Measurements from ENCODE around the gene ATP6V0B. TPM values are rescaled to one million over a fixed set of nuclear protein-coding genes. Genes with fewer than 3 reads are reported as not detected.

Gene ATP6V0B
- total and polyA plus RNA-seq, 2 donors (not counting 1 experiment from before 2014, with no cell fraction given): 91.0 to 198 TPM

DNA sequence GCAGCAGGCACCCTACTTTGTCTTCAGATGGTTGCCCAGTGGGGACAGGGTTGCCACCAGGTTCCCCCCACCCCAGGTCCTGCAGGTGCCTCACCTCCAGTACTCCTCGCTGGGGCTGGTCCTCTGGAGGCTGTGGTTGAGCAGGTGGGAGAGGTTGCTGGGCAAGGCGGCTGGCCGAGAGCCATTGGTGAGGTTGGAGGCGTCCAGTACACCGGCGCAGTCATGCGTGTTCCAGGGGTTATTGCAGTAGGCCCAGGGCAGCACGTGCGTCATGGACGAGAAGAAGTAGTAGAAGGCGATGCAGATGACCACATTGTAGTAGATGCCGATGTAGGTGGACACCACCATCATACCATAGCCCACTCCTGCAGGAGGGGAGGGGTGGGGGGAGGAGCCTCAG is 33.5 kb downstream of the ATP6V0B start:
- Histone ChIP-seq H3K79me2 (ENCODE audit: control insufficient read depth, insufficient read depth, low read length) (no peaks in the 10 kb centered on the region), H3K9ac (ENCODE audit: low read length) (no peak overlapping the region), H3K4me2 (replicated peaks; ENCODE audit: low read depth, low read length, poor library complexity, severe bottlenecking) (no peak overlapping the region), H3K36me3 (replicated peaks in 1 of 2; ENCODE audit: control extremely low read depth in 1 of 2, control insufficient read depth in 1 of 2, extremely low read depth in 1 of 2, insufficient read depth in 2 of 2, low read length in 1 of 2) (no peaks in the 10 kb centered on the region), H3K4me1 (ENCODE audit: control insufficient read depth in 2 of 2, insufficient read depth in 2 of 2, low read length in 2 of 2) (no peaks in the 10 kb centered on the region), H4K20me1 (ENCODE audit: control insufficient read depth, insufficient read depth, low read length, poor library complexity, severe bottlenecking) (no peaks in the 10 kb centered on the region), H3K4me3 (ENCODE audit: control extremely low read depth in 1 of 5, extremely low read depth in 1 of 5, insufficient read depth in 1 of 5, low read depth in 2 of 5, low read length in 4 of 5) (no peak overlapping the region), H3K27ac (ENCODE audit: low read length in 2 of 2) (no peak overlapping the region), H3K27me3 (replicated peaks in 1 of 4; ENCODE audit: control extremely low read depth in 1 of 4, control insufficient read depth in 3 of 4, insufficient read depth in 4 of 4, low read length in 3 of 4) (no peaks in the 10 kb centered on the region), H2AFZ (ENCODE audit: insufficient read depth, low read depth, low read length, poor library complexity, severe bottlenecking) (no peak overlapping the region), H3K9me3 (ENCODE audit: control extremely low read depth in 1 of 3, control insufficient read depth in 2 of 3, insufficient read depth in 1 of 3, low read length in 2 of 3) (no peaks in the 10 kb centered on the region)
- H3K27me3 Mint-ChIP-seq: no peaks in the 10 kb centered on the region
- 100% methylated on average over 6 of the region's 12 CpGs for WGBS (ENCODE audit: insufficient coverage)
- DNase-seq (no peak), ATAC-seq (ENCODE audit: low read depth) (no peak)
- TF ChIP-seq, protein P1, sequence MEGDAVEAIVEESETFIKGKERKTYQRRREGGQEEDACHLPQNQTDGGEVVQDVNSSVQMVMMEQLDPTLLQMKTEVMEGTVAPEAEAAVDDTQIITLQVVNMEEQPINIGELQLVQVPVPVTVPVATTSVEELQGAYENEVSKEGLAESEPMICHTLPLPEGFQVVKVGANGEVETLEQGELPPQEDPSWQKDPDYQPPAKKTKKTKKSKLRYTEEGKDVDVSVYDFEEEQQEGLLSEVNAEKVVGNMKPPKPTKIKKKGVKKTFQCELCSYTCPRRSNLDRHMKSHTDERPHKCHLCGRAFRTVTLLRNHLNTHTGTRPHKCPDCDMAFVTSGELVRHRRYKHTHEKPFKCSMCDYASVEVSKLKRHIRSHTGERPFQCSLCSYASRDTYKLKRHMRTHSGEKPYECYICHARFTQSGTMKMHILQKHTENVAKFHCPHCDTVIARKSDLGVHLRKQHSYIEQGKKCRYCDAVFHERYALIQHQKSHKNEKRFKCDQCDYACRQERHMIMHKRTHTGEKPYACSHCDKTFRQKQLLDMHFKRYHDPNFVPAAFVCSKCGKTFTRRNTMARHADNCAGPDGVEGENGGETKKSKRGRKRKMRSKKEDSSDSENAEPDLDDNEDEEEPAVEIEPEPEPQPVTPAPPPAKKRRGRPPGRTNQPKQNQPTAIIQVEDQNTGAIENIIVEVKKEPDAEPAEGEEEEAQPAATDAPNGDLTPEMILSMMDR (IDR thresholded peaks at IDR 0.05): no peak
- no peak for TF ChIP-seq EZH2 (IDR thresholded peaks at IDR 0.05; ENCODE audit: borderline replicate concordance, insufficient read depth, low read depth, low read length, poor library complexity, severe bottlenecking)
- POLR2A ChIA-PET: interaction anchor here (0.7 kb wide), 1 partner anchor 22 kb away, joined by 5 read pairs; no protein-coding TSS in a partner anchor
- intact Hi-C loops (cut with micrococcal nuclease): no loop called here
- H3K4me3 Mint-ChIP-seq: no peak overlapping the region
- CTCF ChIA-PET: interaction anchor here (0.7 to 4.4 kb wide), 4 partner anchors 22 to 41 kb away, joined by 3 to 227 read pairs (median 3); partner anchors contain the start of gene SLC6A9
- H3K9me3 Mint-ChIP-seq (ENCODE audit: insufficient read depth): no peaks in the 10 kb centered on the region
- H3K27ac Mint-ChIP-seq: no peak overlapping the region
- no peaks in the 10 kb centered on the region for H3K4me1 Mint-ChIP-seq

GRCh38 chr1:44010935-44011471 is 36.2 kb downstream of the ATP6V0B start:
- TF ChIP-seq EZH2 (IDR thresholded peaks at IDR 0.05; ENCODE audit: borderline replicate concordance, insufficient read depth, low read depth, low read length, poor library complexity, severe bottlenecking): no peak
- TF ChIP-seq, protein P1 (IDR thresholded peaks at IDR 0.05): no peak
- no peak overlapping the region for H3K4me2 ChIP-seq (replicated peaks; ENCODE audit: low read depth, low read length, poor library complexity, severe bottlenecking)
- no peaks in the 10 kb centered on the region for H3K9me3 ChIP-seq (ENCODE audit: control extremely low read depth in 1 of 3, control insufficient read depth in 2 of 3, insufficient read depth in 1 of 3, low read length in 2 of 3)
- no peaks in the 10 kb centered on the region for H3K4me1 ChIP-seq (ENCODE audit: control insufficient read depth in 2 of 2, insufficient read depth in 2 of 2, low read length in 2 of 2)
- H3K27me3 ChIP-seq (replicated peaks in 1 of 4; ENCODE audit: control extremely low read depth in 1 of 4, control insufficient read depth in 3 of 4, insufficient read depth in 4 of 4, low read length in 3 of 4): no peaks in the 10 kb centered on the region
- H3K27ac Mint-ChIP-seq: no peak overlapping the region
- POLR2A ChIA-PET: no interaction called here
- H3K27me3 Mint-ChIP-seq: peaks cover 9% of the 10 kb centered on the region
- no peaks in the 10 kb centered on the region for H3K4me1 Mint-ChIP-seq
- H3K9me3 Mint-ChIP-seq (ENCODE audit: insufficient read depth): no peaks in the 10 kb centered on the region
- DNase-seq (no peak), ATAC-seq (ENCODE audit: low read depth) (no peak)
- WGBS (ENCODE audit: insufficient coverage): 95% methylated on average over 3 of the region's 11 CpGs
- H3K4me3 ChIP-seq (ENCODE audit: control extremely low read depth in 1 of 5, extremely low read depth in 1 of 5, insufficient read depth in 1 of 5, low read depth in 2 of 5, low read length in 4 of 5): no peak overlapping the region
- CTCF ChIA-PET: interaction anchor here (2.6 kb wide), 1 partner anchor 25 kb away, joined by 11 read pairs; no protein-coding TSS in a partner anchor
- no peak overlapping the region for H3K9ac ChIP-seq (ENCODE audit: low read length)
- H3K4me3 Mint-ChIP-seq: no peak overlapping the region
- no peaks in the 10 kb centered on the region for H3K36me3 ChIP-seq (replicated peaks in 1 of 2; ENCODE audit: control extremely low read depth in 1 of 2, control insufficient read depth in 1 of 2, extremely low read depth in 1 of 2, insufficient read depth in 2 of 2, low read length in 1 of 2)
- no peak overlapping the region for H2AFZ ChIP-seq (ENCODE audit: insufficient read depth, low read depth, low read length, poor library complexity, severe bottlenecking)
- no peaks in the 10 kb centered on the region for H3K79me2 ChIP-seq (ENCODE audit: control insufficient read depth, insufficient read depth, low read length)
- intact Hi-C loops (cut with micrococcal nuclease): no loop called here
- H3K27ac ChIP-seq (ENCODE audit: low read length in 2 of 2): no peak overlapping the region
- H4K20me1 ChIP-seq (ENCODE audit: control insufficient read depth, insufficient read depth, low read length, poor library complexity, severe bottlenecking): no peaks in the 10 kb centered on the region

All from B cell (primary cell).